Prostate gland (tissue), 2 donors: ENCODE data around the gene CHI3L2. TPM values are rescaled to one million over a fixed set of nuclear protein-coding genes. Genes with fewer than 3 reads are reported as not detected.

Experiments used
- DNase-seq: peaks from one replicate; pipeline ENCODE4 v3.0.0-alpha.2; 2019; ENCODE audit warnings: low spot score
- H3K27ac ChIP-seq, 2 donors: fragments of 200-600 bp; sonication (generic); 2 replicates each; pipeline ENCODE4 v1.5.1; 2017 to 2019
- H3K27me3 ChIP-seq: fragments of 200-600 bp; sonication (generic); replicated peaks from 2 replicates; pipeline ENCODE4 v1.5.1; 2019; ENCODE audit not compliant: insufficient read depth
- H3K36me3 ChIP-seq, 2 donors: fragments of 200-600 bp; sonication (generic); 1 replicate in 1 of 2; 2 replicates in 1 of 2; pipeline versions ENCODE4 v1.5.1 to v1.8.1; 2017 to 2019
- H3K4me1 ChIP-seq: fragments of 200-600 bp; sonication (generic); replicated peaks from 2 replicates; pipeline ENCODE4 v1.5.1; 2019
- H3K4me3 ChIP-seq, 2 donors: fragments of 200-600 bp; sonication (generic); 2 replicates each; pipeline ENCODE4 v1.5.1; 2017 to 2019
- H3K9me3 ChIP-seq: fragments of 200-600 bp; sonication (generic); 2 replicates; pipeline ENCODE4 v1.5.1; 2017
- CTCF ChIP-seq, 4 experiments: fragments of 200-600 bp in 2 of 4; fragments of 450-650 bp in 2 of 4; sonication (generic) in 2 of 4; IDR thresholded peaks; 1 replicate in 3 of 4; 2 replicates in 1 of 4; pipeline ENCODE4 v1.5.1; 2016 to 2019; ENCODE audit warnings: antibody characterized with exemption in 4 of 4, mild to moderate bottlenecking in 2 of 4, moderate library complexity in 2 of 4
- POLR2A ChIP-seq: fragments of 450-650 bp; IDR thresholded peaks from one replicate; pipeline ENCODE4 v1.6.1; 2016; ENCODE audit warnings: antibody characterized with exemption, mild to moderate bottlenecking
- POLR2AphosphoS5 ChIP-seq: sonication (generic); formaldehyde crosslinking; IDR thresholded peaks from one replicate; pipeline ENCODE4 v1.6.1; 2017; ENCODE audit warnings: antibody characterized with exemption
- WGBS: methylation state at CpG from one replicate; pipeline ENCODE4 v1.1.5; 2018; 5-methylcytosine and 5-hydroxymethylcytosine counted together
- intact Hi-C: fragments of 100-400 bp; cut with DNase I; formaldehyde crosslinking; loops from one replicate; pipeline ENCODE4 v1.14.2; 2022
- total RNA-seq, 2 donors: library from RNA; depleted of rRNA; stranded (reverse); fragments of >200 nt; gene quantifications; one replicate each; pipeline ENCODE4 v1.1.0, GENCODE V29; 2016

Gene CHI3L2
- total RNA-seq, 2 donors from 2014 or later: 0.82 to 10.6 TPM

- peak; percentile 75 for TF ChIP-seq POLR2A
- TF ChIP-seq CTCF (IDR thresholded peaks at IDR 0.05): peak in 1 of 4 experiments; percentile 12
- peak; percentile 10 for TF ChIP-seq POLR2AphosphoS5
- peak overlapping the region; percentile 62 to 71 for H3K4me3 ChIP-seq
- DNase-seq: peak; percentile 55
These were observed 23.1 kb upstream of the CHI3L2 start for GRCh38 chr1:111204201-111204982.

GRCh38 chr1:111204983-111205713, 22.4 kb upstream of the CHI3L2 start:
- no peaks in the 10 kb centered on the region for H3K36me3 ChIP-seq
- peaks cover 7% of the 10 kb centered on the region for H3K4me1 ChIP-seq
- no peak for TF ChIP-seq CTCF (IDR thresholded peaks at IDR 0.05)
- TF ChIP-seq POLR2AphosphoS5: no peak
- no peak for TF ChIP-seq POLR2A
- intact Hi-C loops: no loop called here
- 62% methylated on average over 9 of the region's 9 CpGs for WGBS
- no peaks in the 10 kb centered on the region for H3K27me3 ChIP-seq
- H3K4me3 ChIP-seq: no peak overlapping the region
- H3K27ac ChIP-seq: no peak overlapping the region
- no peak for DNase-seq
- no peaks in the 10 kb centered on the region for H3K9me3 ChIP-seq

More at GRCh38 chr1:111204201-111204982, 23.1 kb upstream of the CHI3L2 start:
- H3K36me3 ChIP-seq: no peaks in the 10 kb centered on the region
- H3K9me3 ChIP-seq: no peaks in the 10 kb centered on the region
- intact Hi-C loops: no loop called here
- no peaks in the 10 kb centered on the region for H3K27me3 ChIP-seq
- 4% methylated on average over 43 of the region's 61 CpGs for WGBS
- peaks cover 7% of the 10 kb centered on the region for H3K4me1 ChIP-seq
- H3K27ac ChIP-seq: peak overlapping the region; percentile 76 to 89

GRCh38 chr1:111205714-111206050, 21.8 kb upstream of the CHI3L2 start:
- H3K36me3 ChIP-seq: no peaks in the 10 kb centered on the region
- peaks cover 7% of the 10 kb centered on the region for H3K4me1 ChIP-seq
- 67% methylated on average over 2 of the region's 2 CpGs for WGBS
- H3K9me3 ChIP-seq: no peaks in the 10 kb centered on the region
- no peak for DNase-seq
- intact Hi-C loops: no loop called here
- TF ChIP-seq CTCF (IDR thresholded peaks at IDR 0.05) (no peak), POLR2A (no peak), POLR2AphosphoS5 (no peak)
- no peak overlapping the region for H3K27ac ChIP-seq
- no peaks in the 10 kb centered on the region for H3K27me3 ChIP-seq
- no peak overlapping the region for H3K4me3 ChIP-seq

GRCh38 chr1:111208921-111209320, 18.6 kb upstream of the CHI3L2 start:
- Histone ChIP-seq H3K27me3 (no peaks in the 10 kb centered on the region), H3K4me1 (no peaks in the 10 kb centered on the region), H3K4me3 (no peak overlapping the region), H3K36me3 (no peaks in the 10 kb centered on the region), H3K27ac (no peak overlapping the region), H3K9me3 (no peaks in the 10 kb centered on the region)
- no peak for DNase-seq
- intact Hi-C loops: no loop called here
- WGBS: 20% methylated on average over 1 of the region's 1 CpG
- no peak for TF ChIP-seq POLR2AphosphoS5
- no peak for TF ChIP-seq CTCF (IDR thresholded peaks at IDR 0.05)
- TF ChIP-seq POLR2A: no peak
